Endodermal cell (in vitro differentiated cells): ENCODE results near the gene PSMG3. TPM values are rescaled to one million over a fixed set of nuclear protein-coding genes. Genes with fewer than 3 reads are reported as not detected.

ENCODE experiments used
- DNase-seq: peaks from one replicate; pipeline ENCODE4 v3.0.0-alpha.2; 2017
- H3K27ac ChIP-seq: 2 replicates; pipeline ENCODE4 v1.5.1; 2013; ENCODE audit warnings: mild to moderate bottlenecking, low read depth, low read length, moderate library complexity
- H3K27me3 ChIP-seq: 2 replicates; pipeline ENCODE4 v1.6.1; 2013; ENCODE audit warnings: mild to moderate bottlenecking, low read length, moderate library complexity; ENCODE audit not compliant: insufficient read depth, control insufficient read depth, poor library complexity, severe bottlenecking
- H3K36me3 ChIP-seq: 2 replicates; pipeline ENCODE4 v1.7.0; 2013; ENCODE audit warnings: mild to moderate bottlenecking, low read length, moderate library complexity; ENCODE audit not compliant: control insufficient read depth, insufficient read depth
- H3K4me1 ChIP-seq: one replicate; pipeline ENCODE4 v1.7.0; 2013; ENCODE audit warnings: low read length; ENCODE audit not compliant: control insufficient read depth, insufficient read depth
- H3K4me3 ChIP-seq: 2 replicates; pipeline ENCODE4 v1.5.1; 2013; ENCODE audit warnings: mild to moderate bottlenecking, low read length, moderate library complexity
- H3K9ac ChIP-seq: 2 replicates; pipeline ENCODE4 v1.6.1; 2013; ENCODE audit warnings: mild to moderate bottlenecking, low read length, moderate library complexity; ENCODE audit not compliant: poor library complexity, severe bottlenecking; ENCODE audit errors: extremely low read depth
- H3K9me3 ChIP-seq: 2 replicates; pipeline ENCODE4 v1.6.1; 2013; ENCODE audit warnings: mild to moderate bottlenecking, low read length, moderate library complexity; ENCODE audit not compliant: control insufficient read depth
- H3K27ac Mint-ChIP-seq: 2 replicates; pipeline ENCODE4 v1.8.0; 2020; ENCODE audit warnings: mixed read lengths
- H3K27me3 Mint-ChIP-seq: 2 replicates; pipeline ENCODE4 v1.8.0; 2021; ENCODE audit warnings: mild to moderate bottlenecking, mixed read lengths; ENCODE audit not compliant: insufficient read depth
- H3K36me3 Mint-ChIP-seq: 2 replicates; pipeline ENCODE4 v1.8.0; 2020; ENCODE audit warnings: low read depth, mixed read lengths
- H3K4me1 Mint-ChIP-seq: 2 replicates; pipeline ENCODE4 v1.8.0; 2020; ENCODE audit warnings: mixed read lengths
- H3K4me3 Mint-ChIP-seq: 2 replicates; pipeline ENCODE4 v1.8.0; 2020; ENCODE audit warnings: mild to moderate bottlenecking, moderate library complexity, mixed read lengths
- H3K9me3 Mint-ChIP-seq: 2 replicates; pipeline ENCODE4 v1.8.0; 2020; ENCODE audit warnings: mild to moderate bottlenecking, mixed read lengths
- CTCF ChIP-seq: fragments of 200-600 bp; sonication (generic); conservative IDR thresholded peaks from 2 replicates; pipeline ENCODE4 v1.5.0; 2021; ENCODE audit warnings: antibody characterized with exemption, mild to moderate bottlenecking
- WGBS, 2 experiments: methylation state at CpG; one replicate each; pipeline versions ENCODE4 v1.1.5 to v1.1.7; 2013; ENCODE audit warnings: missing lambda C conversion rate in 2 of 2, mixed read lengths in 1 of 2; ENCODE audit not compliant: insufficient coverage in 1 of 2, insufficient read length in 1 of 2; 5-methylcytosine and 5-hydroxymethylcytosine counted together
- total RNA-seq, 2 donors: library from RNA; stranded (reverse); fragmentation: NEBNext Ultra II Directional in 1 of 2; extraction: Animal tissue kit (Norgen Biotek cat#: 25700) in 1 of 2; gene quantifications; 2 replicates in 1 of 2; 3 replicates in 1 of 2; pipeline ENCODE4 v1.2.1, GENCODE V29; 2021

PSMG3 gene
- total RNA-seq, 2 donors from 2014 or later, result 30.1 to 44.3 TPM

- no peaks in the 10 kb centered on the region for H3K4me1 ChIP-seq
- H3K9me3 ChIP-seq, result no peaks in the 10 kb centered on the region
- no peak overlapping the region for H3K9ac ChIP-seq
- H3K36me3 ChIP-seq, result no peaks in the 10 kb centered on the region
- no peak overlapping the region for H3K4me3 ChIP-seq
- H3K27ac ChIP-seq, result no peak overlapping the region
- H3K36me3 Mint-ChIP-seq, result peaks cover 4% of the 10 kb centered on the region
- peak overlapping the region; percentile 45 for H3K27ac Mint-ChIP-seq
- H3K4me1 Mint-ChIP-seq, result peaks cover 9% of the 10 kb centered on the region
- no peak for TF ChIP-seq CTCF
- H3K27me3 Mint-ChIP-seq, result no peaks in the 10 kb centered on the region
- 82 to 92% methylated on average over 12 to 19 of the region's 19 CpGs for WGBS, 2 experiments
- H3K27me3 ChIP-seq, result no peaks in the 10 kb centered on the region
- peak; percentile 81 for DNase-seq
- H3K9me3 Mint-ChIP-seq, result peaks cover 2% of the 10 kb centered on the region
- no peak overlapping the region for H3K4me3 Mint-ChIP-seq
Observed at GRCh38 chr7:1580422-1581030, 10.7 kb upstream of the PSMG3 start.

- Histone ChIP-seq H3K9me3 (no peaks in the 10 kb centered on the region), H3K27ac (no peak overlapping the region), H3K36me3 (no peaks in the 10 kb centered on the region), H3K27me3 (no peaks in the 10 kb centered on the region), H3K4me1 (no peaks in the 10 kb centered on the region), H3K9ac (no peak overlapping the region), H3K4me3 (no peak overlapping the region)
- H3K4me3 Mint-ChIP-seq, result no peak overlapping the region
- H3K27me3 Mint-ChIP-seq, result no peaks in the 10 kb centered on the region
- WGBS, 2 experiments, result 28 to 65% methylated on average over 5 to 13 of the region's 14 CpGs
- peaks cover 2% of the 10 kb centered on the region for H3K9me3 Mint-ChIP-seq
- H3K36me3 Mint-ChIP-seq, result peaks cover 5% of the 10 kb centered on the region
- peak; percentile 92 for TF ChIP-seq CTCF
- peaks cover 9% of the 10 kb centered on the region for H3K4me1 Mint-ChIP-seq
- DNase-seq, result peak; percentile 97
- peak overlapping the region; percentile 45 for H3K27ac Mint-ChIP-seq
Observed at GRCh38 chr7:1579481-1580421, 9.9 kb upstream of the PSMG3 start.

GRCh38 chr7:1578513-1578912, 8.7 kb upstream of the PSMG3 start:
- 81 to 92% methylated on average over 5 to 6 of the region's 6 CpGs for WGBS, 2 experiments
- Mint-ChIP-seq H3K27ac (no peak overlapping the region), H3K9me3 (peaks cover 1% of the 10 kb centered on the region)

More at GRCh38 chr7:1578513-1578912, 8.7 kb upstream of the PSMG3 start:
- no peak overlapping the region for H3K4me3 Mint-ChIP-seq
- no peaks in the 10 kb centered on the region for H3K36me3 ChIP-seq
- H3K27me3 Mint-ChIP-seq, result no peaks in the 10 kb centered on the region
- no peak for TF ChIP-seq CTCF
- no peak overlapping the region for H3K9ac ChIP-seq
- H3K4me1 Mint-ChIP-seq, result peaks cover 9% of the 10 kb centered on the region
- H3K27me3 ChIP-seq, result no peaks in the 10 kb centered on the region
- H3K36me3 Mint-ChIP-seq, result peaks cover 5% of the 10 kb centered on the region
- H3K4me1 ChIP-seq, result no peaks in the 10 kb centered on the region
- H3K9me3 ChIP-seq, result no peaks in the 10 kb centered on the region
- DNase-seq, result no peak
- H3K4me3 ChIP-seq, result no peak overlapping the region
- no peak overlapping the region for H3K27ac ChIP-seq
